ENCODE data around the gene ACOXL. TPM values are rescaled to one million over a fixed set of nuclear protein-coding genes. Genes with fewer than 3 reads are reported as not detected.
"Not testable (repeated sequence)": the region's sequence is repeated elsewhere in the genome, so short reads cannot be mapped to it uniquely, and the experiment has no call there.

Gene ACOXL
- total RNA-seq, 1 experiment from 2014 or later = not detected

GRCh38 chr2:111037128-111037527, 304.8 kb downstream of the ACOXL start:
- DNase-seq (ENCODE audit: low read depth) = no peak

GRCh38 chr2:111039628-111040383, 307.4 kb downstream of the ACOXL start:
- DNase-seq (ENCODE audit: low read depth) = no peak

- DNase-seq (ENCODE audit: low read depth) = no peak
These were observed 309.2 kb downstream of the ACOXL start for GRCh38 chr2:111041398-111042202.

- no peak for DNase-seq (ENCODE audit: low read depth)
These were observed 309.9 kb downstream of the ACOXL start for GRCh38 chr2:111042261-111042660.

- no peak for DNase-seq (ENCODE audit: low read depth)
These were observed 310.7 kb downstream of the ACOXL start for GRCh38 chr2:111042772-111043771.

GRCh38 chr2:111044066-111044465, 311.7 kb downstream of the ACOXL start:
- DNase-seq (ENCODE audit: low read depth) = no peak

GRCh38 chr2:111045236-111045635, 312.9 kb downstream of the ACOXL start:
- DNase-seq (ENCODE audit: low read depth) = not testable (repeated sequence)

GRCh38 chr2:111045771-111046444, 313.5 kb downstream of the ACOXL start:
- DNase-seq (ENCODE audit: low read depth) = no peak

GRCh38 chr2:111046670-111047069, 314.3 kb downstream of the ACOXL start:
- DNase-seq (ENCODE audit: low read depth) = no peak

GRCh38 chr2:111048856-111049768, 316.7 kb downstream of the ACOXL start:
- DNase-seq (ENCODE audit: low read depth) = no peak

- no peak for DNase-seq (ENCODE audit: low read depth)
These were observed 317.6 kb downstream of the ACOXL start for GRCh38 chr2:111049792-111050640.

- no peak for DNase-seq (ENCODE audit: low read depth)
These were observed 318.5 kb downstream of the ACOXL start for GRCh38 chr2:111050701-111051376.

- no peak for DNase-seq (ENCODE audit: low read depth)
These were observed 320.2 kb downstream of the ACOXL start for GRCh38 chr2:111052621-111053020.

- DNase-seq (ENCODE audit: low read depth) = no peak
These were observed 320.9 kb downstream of the ACOXL start for GRCh38 chr2:111053266-111053665.

GRCh38 chr2:111053825-111054515, 321.6 kb downstream of the ACOXL start:
- no peak for DNase-seq (ENCODE audit: low read depth)

GRCh38 chr2:111054791-111055691, 322.7 kb downstream of the ACOXL start:
- DNase-seq (ENCODE audit: low read depth) = no peak

- no peak for DNase-seq (ENCODE audit: low read depth)
These were observed 323.4 kb downstream of the ACOXL start for GRCh38 chr2:111055735-111056134.

All from Daoy (cell line).